OCI-M1 (cell line): ENCODE results near the gene UBE2N.
A peak's percentile ranks its signal among the peaks of the same experiment; 100 is the strongest.

Source experiments
- DNase-seq: peaks from one replicate; lab custom pipeline; 2025; lab: John Stamatoyannopoulos, UW

Gene UBE2N, protein sequence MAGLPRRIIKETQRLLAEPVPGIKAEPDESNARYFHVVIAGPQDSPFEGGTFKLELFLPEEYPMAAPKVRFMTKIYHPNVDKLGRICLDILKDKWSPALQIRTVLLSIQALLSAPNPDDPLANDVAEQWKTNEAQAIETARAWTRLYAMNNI

DNA sequence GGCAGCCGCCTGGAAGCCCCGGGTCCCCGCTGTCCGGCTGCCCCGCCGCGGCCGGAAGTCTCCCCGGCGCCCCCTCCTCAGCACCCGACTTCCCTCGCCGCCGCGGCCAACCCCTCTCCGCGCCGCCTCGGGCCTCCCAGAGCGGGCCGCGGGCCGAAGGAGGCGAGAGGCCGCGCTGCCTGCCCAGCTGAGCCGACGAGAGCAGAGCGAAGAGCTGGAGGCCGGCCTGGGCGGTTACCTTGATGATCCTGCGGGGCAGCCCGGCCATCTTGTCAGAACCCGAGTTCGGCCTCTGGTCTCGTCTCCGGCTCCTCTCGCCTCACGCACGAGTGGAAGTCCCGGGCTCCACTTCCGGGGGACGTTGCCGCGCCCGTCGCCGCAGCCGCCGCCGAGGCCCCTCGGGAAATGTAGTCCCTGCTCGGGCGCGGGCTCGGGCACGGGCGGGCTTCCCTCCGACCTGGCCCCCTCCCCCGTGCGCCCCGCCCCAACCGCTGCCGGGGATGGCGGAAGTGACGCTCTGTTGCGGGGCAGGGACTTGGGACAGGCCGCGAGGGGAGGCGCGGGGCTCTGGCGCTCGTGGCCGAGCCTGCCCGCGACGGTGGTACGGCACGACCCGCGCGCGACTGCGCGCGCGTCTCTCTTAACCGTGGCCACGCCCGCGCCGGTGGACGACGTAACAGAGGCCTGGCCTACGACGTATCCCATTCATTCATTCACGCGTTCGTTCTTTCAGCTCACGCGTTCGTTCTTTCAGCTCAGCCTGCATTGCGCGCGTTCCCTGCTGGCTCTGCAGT, at the start of gene UBE2N:
TSS of gene UBE2N (minus strand) at position 331 of the 794 bp plus-strand sequence. CDS start at position 268, 63 bp downstream.
- DNase-seq, result peak; percentile 97

DNA sequence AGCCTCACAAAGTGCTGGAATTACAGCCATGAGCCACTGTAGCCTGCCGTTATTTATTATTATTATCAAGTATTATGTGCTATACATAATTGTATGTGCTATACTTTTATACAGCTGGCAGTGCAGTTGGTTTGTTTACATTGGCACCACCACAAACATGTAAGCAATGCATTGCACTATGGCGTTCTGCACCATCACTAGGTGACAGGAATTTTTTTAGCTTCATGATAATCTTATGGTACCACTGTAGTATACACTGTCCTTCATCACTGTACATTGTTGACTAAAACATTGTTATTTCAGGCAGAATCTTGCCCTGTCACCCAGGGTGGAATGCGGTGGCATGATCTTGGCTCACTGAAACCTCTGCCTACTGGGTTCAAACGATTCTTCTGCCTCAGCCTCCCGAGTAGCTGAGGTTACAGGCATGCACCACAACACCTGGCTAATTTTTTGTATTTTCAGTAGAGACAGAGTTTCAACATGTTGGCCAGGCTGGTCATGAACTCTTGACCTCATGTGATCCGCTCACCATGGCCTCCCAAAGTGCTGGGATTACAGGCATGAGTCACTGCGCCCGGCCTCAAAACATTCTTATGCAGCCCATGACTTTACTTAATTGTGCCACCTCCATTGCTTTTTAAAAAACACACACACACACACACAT, 42.7 kb upstream of the UBE2N start:
- no peak for DNase-seq

DNA sequence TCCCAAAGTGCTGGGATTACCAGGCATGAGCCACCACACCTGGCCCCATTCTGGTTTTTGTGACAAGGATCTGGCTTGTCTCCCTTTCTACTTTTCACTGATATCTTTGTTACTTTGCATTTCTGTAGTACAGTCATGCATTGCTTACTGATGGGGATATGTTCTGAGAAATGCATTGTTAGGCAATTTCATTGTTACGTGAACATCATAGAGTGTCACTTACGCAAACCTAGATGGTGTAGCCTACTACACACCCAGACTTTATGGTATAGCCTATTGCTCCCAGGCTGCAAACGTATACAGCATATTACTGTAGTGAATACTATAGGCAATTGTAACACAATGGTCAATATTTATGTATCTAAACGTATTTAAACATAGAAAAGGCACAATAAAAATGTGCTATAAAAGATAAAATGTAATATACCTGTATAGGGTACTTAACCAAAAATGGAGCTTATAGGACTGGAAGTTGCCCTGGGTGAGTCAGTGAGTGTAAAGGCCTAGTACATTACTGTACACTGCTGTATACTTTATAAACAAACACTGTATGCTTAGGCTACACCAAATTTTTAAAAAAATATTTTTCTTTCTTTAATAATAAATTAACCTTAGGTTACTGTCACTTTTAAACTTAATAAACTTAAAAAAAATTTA, 41.5 kb upstream of the UBE2N start:
- DNase-seq, result no peak

DNA sequence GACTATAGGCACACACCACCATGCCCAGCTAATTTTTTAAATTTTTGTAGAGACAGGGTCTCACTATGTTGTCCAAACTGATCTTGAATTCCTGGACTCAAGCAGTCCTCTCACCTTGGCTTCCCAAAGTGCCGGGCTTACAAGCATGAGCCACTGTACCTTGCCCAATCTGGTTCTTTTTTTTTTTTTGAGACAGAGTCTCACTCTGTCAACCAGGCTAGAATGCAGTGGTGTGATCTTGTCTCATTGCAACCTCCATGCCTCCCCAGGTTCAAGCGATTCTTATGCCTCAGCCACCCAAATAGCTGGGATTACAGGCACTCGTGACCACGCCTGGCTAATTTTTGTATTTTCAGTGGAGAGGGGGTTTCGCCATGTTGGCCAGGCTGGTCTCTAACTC, 41.0 kb upstream of the UBE2N start:
- no peak for DNase-seq

DNA sequence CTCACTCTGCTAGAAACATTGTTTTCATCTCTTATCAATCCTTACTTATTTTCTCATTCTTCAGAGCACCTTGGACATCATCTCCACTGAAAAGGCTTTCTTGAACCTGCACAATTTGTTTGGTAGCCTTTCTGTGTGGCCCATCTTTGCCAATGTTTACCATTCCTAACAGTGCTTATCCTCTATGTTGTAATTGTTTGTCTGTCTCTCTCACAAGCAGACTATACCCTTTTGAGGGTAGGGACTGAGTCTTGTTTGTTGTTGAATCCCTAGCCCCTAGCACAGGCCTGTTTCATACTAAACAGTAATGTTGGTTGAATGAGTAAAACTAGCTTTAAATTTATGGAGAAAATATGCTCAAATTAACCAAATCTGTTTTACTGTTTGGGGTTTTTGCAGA, 34.8 kb upstream of the UBE2N start:
- no peak for DNase-seq

DNA sequence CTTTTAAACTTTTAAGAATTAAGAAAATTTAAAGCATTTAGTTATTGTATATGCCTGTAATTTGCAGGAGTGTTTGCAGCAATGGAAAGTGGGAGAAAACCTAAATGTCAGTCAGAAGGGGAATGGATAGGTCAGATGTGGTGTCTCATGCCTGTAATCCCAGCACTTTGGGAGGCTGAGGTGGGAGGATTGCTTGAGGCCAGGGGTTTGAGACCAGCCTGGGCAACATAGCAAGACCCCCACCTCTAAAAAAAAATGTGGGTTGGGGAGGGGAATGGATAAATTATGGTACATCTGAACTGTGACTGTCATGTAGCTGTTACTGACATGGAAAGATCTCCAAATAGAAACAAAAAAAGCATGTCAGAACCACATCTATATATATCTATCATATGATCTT, 27.6 kb upstream of the UBE2N start:
- no peak for DNase-seq

DNA sequence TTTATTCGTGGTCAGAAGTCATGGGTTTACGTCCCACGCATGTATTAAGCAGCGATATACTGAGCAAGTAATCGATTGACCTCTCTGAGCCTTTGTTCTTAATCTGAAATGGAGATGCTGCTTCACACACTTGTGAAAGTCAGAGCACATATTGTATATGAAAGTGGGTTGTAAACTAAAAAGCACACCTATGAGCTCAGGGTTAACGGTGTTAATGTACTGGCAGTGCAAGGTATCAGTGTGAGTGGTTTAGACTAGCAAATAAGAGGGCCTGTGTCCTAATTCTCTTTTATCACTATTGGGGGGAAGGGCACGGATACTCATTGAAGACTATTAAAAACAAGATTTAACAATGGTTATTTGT, 26.2 kb upstream of the UBE2N start:
- peak; percentile 68 for DNase-seq

DNA sequence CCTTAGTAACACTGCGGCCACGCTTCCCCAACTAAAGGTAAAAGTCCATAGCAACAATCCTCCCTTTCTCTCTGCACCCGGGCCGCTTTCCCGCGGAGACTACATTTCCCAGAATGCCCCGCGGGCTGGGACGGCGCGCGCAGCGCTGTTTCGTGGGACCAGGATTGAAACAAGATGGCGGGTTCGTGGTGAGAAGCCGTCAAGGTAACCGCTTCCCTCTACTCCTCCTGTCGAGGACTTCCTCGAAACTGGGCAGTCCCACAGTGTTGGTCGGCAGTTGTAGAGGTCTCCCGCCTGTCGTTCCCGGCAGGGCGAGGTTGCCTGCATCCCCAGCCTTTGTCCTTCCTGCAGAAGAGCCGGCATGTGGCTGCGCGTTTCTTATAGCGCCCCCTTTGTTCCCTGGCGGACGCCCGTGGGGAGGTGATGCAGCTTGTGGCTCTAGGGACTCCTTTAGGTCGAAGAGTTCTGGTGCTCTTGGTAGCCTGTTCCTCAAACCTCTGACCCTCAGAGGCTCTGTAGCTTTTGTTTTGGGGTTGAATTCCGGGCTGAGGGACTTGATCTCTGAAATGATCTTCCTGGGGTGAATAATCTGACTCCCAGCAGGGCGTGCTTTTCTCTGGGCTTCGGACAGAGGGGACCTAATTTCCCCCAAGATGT, 25.7 kb upstream of the UBE2N start, which contains the start of gene MRPL42:
TSS of gene MRPL42 (plus strand) at position 164 of the 657 bp plus-strand sequence. CDS start 1,772 bp downstream, outside the sequence.
- peak; percentile 95 for DNase-seq

DNA sequence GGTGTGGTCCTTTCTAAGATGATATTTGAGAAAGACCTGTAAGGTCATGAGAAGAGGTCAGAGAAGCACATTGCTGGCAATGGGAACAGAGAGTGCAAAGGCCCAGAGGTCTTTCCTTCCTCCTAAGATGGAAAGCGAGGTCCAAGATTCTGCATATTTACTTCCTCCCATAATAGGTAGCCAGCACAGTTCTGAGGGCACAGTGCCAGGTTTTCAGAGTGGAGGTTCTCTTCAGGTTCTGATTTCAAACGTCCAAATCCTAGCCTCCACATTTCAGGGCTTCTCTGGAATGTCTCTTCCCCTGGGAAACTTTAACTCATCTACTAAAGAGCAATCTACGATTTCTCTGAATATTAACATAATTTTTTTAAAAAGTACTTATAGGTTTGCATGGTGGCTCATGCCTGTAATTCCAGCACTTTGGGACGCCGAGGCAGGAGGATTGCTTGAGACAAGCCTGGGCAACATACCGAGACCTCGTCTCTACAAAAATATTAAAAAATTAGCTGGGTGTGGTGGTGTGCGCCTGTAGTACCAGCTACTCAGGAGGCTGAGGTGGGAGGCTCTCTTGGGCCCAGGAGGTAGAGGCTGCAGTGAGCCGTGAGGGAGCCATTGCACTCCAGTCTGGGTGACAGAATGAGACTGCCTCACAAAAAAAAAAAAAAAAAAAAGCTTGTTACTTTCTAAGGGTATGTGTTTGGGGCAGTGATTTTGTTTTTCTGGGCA, 25.0 kb upstream of the UBE2N start:
- DNase-seq, result no peak

DNA sequence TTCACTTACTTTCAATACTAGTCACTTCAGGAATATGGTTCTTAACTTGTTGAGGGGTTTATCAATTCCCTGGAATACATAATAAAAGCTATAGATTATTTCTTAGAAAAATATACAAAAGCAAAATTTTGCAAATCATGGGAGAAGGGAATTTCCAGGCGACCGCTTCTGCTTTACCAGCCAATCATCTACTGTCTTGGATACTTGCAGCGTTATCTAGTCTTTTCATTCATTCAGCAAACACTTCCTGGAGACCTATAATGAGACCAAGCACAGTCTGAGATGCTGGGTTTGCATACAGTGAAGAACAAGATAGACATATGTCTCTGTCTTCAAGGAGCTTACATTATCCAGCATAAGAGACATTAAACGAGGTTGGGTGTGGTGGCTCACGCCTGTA, 24.1 kb upstream of the UBE2N start:
- DNase-seq, result no peak

DNA sequence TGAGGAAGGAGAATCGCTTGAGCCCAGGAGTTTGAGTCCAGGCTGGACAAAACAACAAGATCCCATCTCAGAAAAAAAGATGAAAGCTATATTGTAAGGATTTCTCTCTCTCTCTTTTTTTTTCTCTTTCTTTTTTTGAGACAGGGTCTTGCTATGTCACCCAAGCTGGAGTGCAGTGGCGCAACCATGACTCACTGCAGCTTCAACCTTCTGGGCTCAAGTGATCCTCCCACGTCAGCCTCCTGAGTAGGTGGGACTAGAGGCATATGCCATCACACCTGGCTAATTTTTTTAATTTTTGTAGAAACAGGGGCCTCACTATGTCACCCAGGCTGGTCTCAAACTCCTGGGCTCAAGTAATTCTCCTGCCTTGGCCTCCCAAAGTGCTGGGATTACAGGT, 19.8 kb upstream of the UBE2N start:
- no peak for DNase-seq

DNA sequence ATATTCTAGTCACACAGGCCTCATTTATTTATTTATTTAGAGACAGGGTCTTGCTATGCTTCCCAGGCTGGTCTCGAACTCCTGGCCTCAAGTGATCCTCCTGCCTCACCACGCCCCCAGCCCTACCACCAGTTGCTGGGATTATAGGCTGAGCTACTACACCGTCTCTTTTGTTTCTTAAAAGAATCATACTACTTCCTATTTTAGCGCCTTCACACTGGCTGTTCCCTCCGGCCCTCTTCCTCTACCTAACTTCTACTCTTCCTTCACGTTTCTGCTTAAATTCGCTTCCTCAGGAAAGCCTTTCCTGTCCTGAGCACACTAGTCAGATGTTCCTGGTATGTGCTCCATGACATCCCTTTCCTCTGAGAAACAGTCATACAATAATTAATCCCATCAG, 19.2 kb upstream of the UBE2N start:
- no peak for DNase-seq

DNA sequence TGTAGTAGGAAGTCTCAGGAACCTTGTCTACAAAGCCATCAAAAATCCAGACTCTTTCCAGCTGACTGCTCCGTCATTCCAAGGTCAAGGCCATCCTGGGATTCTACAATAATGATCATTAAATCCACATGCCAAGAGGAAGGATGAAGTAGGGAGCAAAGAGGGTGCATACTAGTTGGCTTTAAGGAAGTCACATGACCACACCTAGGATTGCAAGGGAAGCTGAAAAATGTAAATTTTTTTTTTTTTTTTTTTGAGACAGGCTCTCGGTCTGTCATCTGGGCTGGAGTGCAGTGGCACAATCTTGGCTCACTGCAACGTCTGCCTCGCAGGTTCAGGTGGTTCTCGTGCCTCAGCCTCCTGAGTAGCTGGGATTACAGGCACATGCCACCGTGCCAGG, 18.3 kb upstream of the UBE2N start:
- peak; percentile 18 for DNase-seq

DNA sequence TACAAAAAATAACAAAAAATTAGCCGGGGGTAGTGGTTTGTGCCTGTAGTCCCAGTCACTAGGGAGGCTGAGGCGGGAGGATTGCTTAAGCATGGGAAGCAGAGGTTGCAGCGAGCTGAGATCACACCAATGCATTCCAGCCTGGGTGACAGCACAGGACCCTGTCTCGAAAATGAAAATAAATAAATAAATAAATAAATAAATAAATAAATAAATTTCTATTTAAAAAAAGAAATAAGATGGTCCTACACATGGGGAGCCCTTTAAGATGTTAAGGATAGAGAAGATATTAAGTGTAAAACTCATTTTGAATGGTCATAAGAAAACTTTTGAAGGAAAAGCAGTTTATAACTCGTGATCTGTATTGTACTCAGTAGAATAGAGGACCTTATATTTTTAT, 17.4 kb upstream of the UBE2N start:
- DNase-seq, result no peak

DNA sequence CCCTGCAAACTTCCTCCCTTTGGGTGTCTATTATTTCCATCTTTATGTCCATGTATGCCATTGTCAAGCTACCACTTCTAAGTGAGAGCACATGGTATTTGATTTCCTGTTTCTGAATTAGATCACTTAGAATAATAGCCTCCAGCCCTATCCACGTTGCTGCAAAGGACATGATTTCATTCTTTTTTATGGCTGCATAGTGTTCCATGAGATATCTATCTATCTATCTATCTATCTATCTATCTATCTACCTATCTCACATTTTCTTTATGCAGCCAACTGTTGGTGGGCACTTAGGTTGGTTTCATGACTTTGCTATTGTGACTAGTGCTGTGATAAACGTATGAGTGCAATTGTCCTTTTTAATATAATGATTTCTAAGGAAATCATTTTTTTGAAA, 14.3 kb upstream of the UBE2N start:
- no peak for DNase-seq

DNA sequence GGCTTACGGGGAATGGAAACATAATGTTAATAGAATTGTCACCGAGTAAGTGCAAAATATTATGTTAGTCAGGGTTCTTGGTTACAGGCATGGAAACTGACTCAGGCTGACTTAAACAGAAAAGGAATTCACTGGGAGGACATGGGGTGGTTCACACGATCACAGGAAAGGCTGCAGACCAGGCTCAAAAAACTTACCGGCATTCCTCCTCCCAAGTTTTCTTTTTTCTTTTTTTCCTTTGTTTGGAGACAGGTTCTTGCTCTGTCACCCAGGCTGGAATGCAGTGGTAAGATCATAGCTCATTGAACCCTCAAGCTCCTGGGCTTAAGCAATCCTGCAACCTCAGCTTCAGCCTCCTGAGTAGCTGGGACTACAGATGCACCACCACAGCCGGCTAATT, 11.9 kb upstream of the UBE2N start:
- no peak for DNase-seq

DNA sequence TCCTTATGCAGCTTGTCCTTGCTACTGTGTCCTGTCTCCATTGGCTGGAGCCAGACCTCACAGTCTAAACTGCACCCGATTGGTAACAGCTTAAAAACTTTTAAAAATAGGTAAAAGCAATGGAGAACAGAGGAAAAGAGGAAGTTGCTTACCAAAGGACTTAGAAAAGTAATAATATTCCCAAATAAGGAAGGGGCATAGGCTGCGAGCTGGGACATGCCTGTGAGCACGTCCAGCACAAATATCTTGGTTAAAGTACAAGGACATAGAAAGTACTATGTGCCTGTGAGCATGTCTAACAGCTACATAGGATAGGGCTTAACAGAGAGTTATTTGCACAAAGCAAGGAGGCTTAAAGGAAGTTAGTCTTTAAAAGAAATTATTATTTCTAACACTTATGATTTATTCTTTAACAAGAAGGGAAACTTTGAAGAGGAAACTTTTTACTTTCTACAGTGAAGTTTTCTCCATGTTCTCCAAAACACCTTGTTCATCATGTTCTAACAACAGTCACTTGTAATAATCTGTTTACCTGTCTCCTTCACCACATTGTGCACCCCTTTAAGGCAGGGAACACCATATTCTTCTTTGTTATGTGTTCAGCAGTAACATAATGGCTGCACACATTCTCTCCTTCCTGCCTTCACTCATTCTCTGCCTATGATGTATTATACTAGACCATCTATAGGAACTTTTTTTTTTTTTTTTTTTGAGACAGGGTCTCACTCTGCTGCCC, 9.8 kb upstream of the UBE2N start:
- DNase-seq, result no peak

DNA sequence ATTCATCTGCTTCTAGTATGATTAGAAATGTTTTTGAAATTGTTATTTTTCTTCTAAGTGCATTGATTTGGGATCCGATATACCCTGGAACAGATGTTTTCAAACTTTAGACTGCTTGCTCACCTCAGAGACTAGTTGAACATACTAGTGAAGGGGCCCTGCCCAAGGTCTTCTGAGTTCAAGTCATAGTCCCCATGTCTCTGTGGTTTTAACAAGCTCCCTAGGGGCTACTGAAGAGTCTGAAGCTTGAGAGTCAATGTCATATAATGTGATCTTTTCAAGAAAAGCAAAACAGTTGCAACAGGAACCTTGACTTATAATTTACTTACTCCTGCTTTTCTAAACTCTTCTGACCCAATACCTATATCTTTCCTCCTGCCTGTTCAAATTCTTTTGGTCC, 7.5 kb upstream of the UBE2N start:
- no peak for DNase-seq

DNA sequence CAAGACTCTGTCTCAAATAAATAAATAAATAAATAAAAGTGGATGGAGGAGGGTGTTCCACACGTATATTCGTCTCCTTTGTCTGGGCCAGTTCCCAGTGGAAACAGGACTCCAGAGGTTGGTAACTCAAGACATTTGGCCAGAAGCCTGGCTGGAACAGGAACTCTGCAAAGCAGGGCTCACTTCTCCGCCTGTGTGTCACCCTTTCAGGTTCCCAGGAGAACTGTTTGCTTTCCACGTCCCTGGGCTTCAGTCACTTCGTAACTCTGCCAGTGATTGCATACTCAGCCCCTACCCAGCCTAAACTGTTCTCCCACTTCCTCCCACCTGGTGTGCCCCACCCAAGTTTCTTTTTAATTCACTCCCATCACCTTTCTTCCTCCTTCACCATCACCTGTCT, 7.0 kb upstream of the UBE2N start:
- DNase-seq, result no peak

DNA sequence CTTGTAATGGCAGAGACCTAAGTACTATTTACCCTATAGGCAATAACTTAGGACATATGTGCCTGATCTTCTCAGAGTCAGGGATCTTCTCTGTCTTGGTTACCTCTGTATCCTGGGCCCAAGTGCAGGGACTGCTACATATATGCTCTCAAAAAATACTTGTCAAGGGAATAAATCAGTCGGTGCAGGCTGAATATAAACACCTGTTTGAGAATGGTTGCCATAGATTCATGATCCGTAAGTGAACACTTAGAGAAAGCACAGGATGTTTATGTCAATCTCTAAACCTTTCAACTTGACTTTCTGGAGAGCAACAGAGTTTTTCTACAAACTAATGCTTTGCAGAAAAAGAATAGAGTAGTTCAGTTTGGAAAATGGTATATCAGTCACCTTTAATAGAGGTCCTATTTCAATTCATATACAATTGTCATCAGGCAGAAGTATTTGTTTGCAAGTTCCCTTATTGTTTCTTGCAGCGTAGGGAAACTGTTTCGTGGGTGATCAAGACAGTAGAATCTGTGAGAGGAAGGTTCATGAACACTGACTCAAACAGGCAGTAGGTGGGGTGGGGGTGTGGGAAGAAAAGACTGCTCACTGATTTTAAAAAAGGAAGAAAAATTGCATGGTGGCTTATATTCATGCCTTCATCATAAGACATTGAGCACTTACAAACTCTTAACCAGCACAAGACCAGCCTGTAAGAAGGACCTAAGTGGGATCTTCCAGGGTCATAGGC, 6.0 kb upstream of the UBE2N start:
- DNase-seq, result no peak
